NCI-H82 treated with DMSO at 0.1 percent for 48 hours (cell line): ENCODE measurements around the gene CTDP1.

Experiments
- DNase-seq: peaks from one replicate; lab custom pipeline; 2025; ENCODE audit not compliant: unreplicated experiment; lab: John Stamatoyannopoulos, UW

Gene CTDP1

GRCh38 chr18:79756826-79757225 lies 77.2 kb downstream of the CTDP1 start:
- no peak for DNase-seq

- DNase-seq, result no peak
Measured at GRCh38 chr18:79760348-79760747, 80.7 kb downstream of the CTDP1 start.

- no peak for DNase-seq
Measured at GRCh38 chr18:79760881-79761280, 81.3 kb downstream of the CTDP1 start.

GRCh38 chr18:79763407-79763806 lies 83.8 kb downstream of the CTDP1 start:
- DNase-seq, result no peak

- DNase-seq, result no peak
Measured at GRCh38 chr18:79764131-79764530, 84.5 kb downstream of the CTDP1 start.

- DNase-seq, result no peak
Measured at GRCh38 chr18:79765491-79766245, 86.1 kb downstream of the CTDP1 start.

GRCh38 chr18:79766308-79766707 lies 86.7 kb downstream of the CTDP1 start:
- DNase-seq, result no peak

GRCh38 chr18:79768745-79769144 lies 89.1 kb downstream of the CTDP1 start:
- DNase-seq, result no peak

GRCh38 chr18:79769698-79770500 lies 90.3 kb downstream of the CTDP1 start:
- DNase-seq, result no peak

GRCh38 chr18:79770501-79770815 lies 90.9 kb downstream of the CTDP1 start:
- DNase-seq, result no peak

GRCh38 chr18:79770826-79771225 lies 91.2 kb downstream of the CTDP1 start:
- DNase-seq, result no peak

- DNase-seq, result no peak
Measured at GRCh38 chr18:79771446-79772107, 92.0 kb downstream of the CTDP1 start.

- no peak for DNase-seq
Measured at GRCh38 chr18:79772108-79772864, 92.7 kb downstream of the CTDP1 start.

- no peak for DNase-seq
Measured at GRCh38 chr18:79772865-79773696, 93.5 kb downstream of the CTDP1 start.

GRCh38 chr18:79774111-79774510 lies 94.5 kb downstream of the CTDP1 start:
- no peak for DNase-seq

- no peak for DNase-seq
Measured at GRCh38 chr18:79775441-79776221, 96.0 kb downstream of the CTDP1 start.

- DNase-seq, result no peak
Measured at GRCh38 chr18:79776674-79777073, 97.1 kb downstream of the CTDP1 start.

GRCh38 chr18:79778291-79778791 lies 98.7 kb downstream of the CTDP1 start:
- no peak for DNase-seq

GRCh38 chr18:79779021-79779699 lies 99.6 kb downstream of the CTDP1 start:
- no peak for DNase-seq
